K562 (cell line): ENCODE measurements around the gene ASIC5. TPM values are rescaled to one million over a fixed set of nuclear protein-coding genes. Genes with fewer than 3 reads are reported as not detected.

Experiments
- ATAC-seq: fragments of 200-7000 bp; cut with Tn5 transposase; 3 replicates; pipeline ENCODE4 v1.9.1; 2020; ENCODE audit warnings: moderate library complexity
- BruUV-seq: library from RNA; stranded (reverse); fragments of 400-500 nt; replicated peaks from 2 replicates; lab custom pipeline; 2021; lab: Mats Ljungman, UMichigan
- CTCF ChIA-PET: fragments of 300-600 bp; formaldehyde crosslinking; extraction: SDS; loops from one replicate; lab custom pipeline; 2021; ENCODE audit warnings: low intra/inter-chr PET ratio; lab: Yijun Ruan, JAX
- POLR2A ChIA-PET: fragments of 300-600, 350-650 bp; sonication (Branson Sonifier 250); formaldehyde crosslinking; extraction: SDS; loops from one replicate; lab custom pipeline; 2021; ENCODE audit warnings: antibody characterized with exemption, inconsistent platforms; lab: Yijun Ruan, JAX
- DNase-seq, 4 experiments: peaks; one replicate each; pipeline versions ENCODE4 v3.0.0 to v3.0.0-alpha.2; 2011 to 2018; ENCODE audit warnings: low spot score in 3 of 4, mixed read lengths in 3 of 4; ENCODE audit errors: extremely low read depth in 1 of 4
- FAIRE-seq: peaks from 2 replicates; lab custom pipeline; 2011; peaks lifted over from hg19 to GRCh38; lab: Jason Lieb, UNC
- H2AFZ ChIP-seq: 2 replicates; pipeline ENCODE4 v1.6.0; 2011; ENCODE audit warnings: low read depth, low read length, control low read depth, inconsistent platforms
- H3K27ac ChIP-seq: fragments of 200-600 bp; 3 replicates; pipeline ENCODE4 v1.8.0; 2011; ENCODE audit warnings: low read depth, mild to moderate bottlenecking, control low read depth, inconsistent platforms, low read length, moderate library complexity, mixed read lengths; ENCODE audit errors: extremely low read depth
- H3K27me3 ChIP-seq, 2 experiments: fragments of 300-600 bp in 1 of 2; 2 replicates in 1 of 2; 3 replicates in 1 of 2; pipeline versions ENCODE4 v1.6.0 to v1.8.0; 2011; ENCODE audit warnings: inconsistent platforms in 2 of 2, low read length in 2 of 2, mild to moderate bottlenecking in 1 of 2, mixed read lengths in 1 of 2, moderate library complexity in 1 of 2; ENCODE audit not compliant: control insufficient read depth in 2 of 2, insufficient read depth in 2 of 2
- H3K36me3 ChIP-seq: fragments of 300-600 bp; 3 replicates; pipeline ENCODE4 v1.8.0; 2011; ENCODE audit warnings: mild to moderate bottlenecking, low read length, inconsistent platforms; ENCODE audit not compliant: control insufficient read depth, insufficient read depth
- H3K4me1 ChIP-seq, 2 experiments: fragments of 200-600 bp in 1 of 2; replicated peaks in 1 of 2; 2 replicates in 1 of 2; 3 replicates in 1 of 2; pipeline versions ENCODE4 v1.5.1 to v1.8.0; 2011; ENCODE audit warnings: inconsistent platforms in 2 of 2, low read length in 2 of 2, mild to moderate bottlenecking in 1 of 2, mixed read lengths in 1 of 2, moderate library complexity in 1 of 2; ENCODE audit not compliant: control insufficient read depth in 2 of 2, insufficient read depth in 2 of 2
- H3K4me2 ChIP-seq: 2 replicates; pipeline ENCODE4 v1.6.1; 2011; ENCODE audit warnings: low read length, control low read depth, inconsistent platforms, mixed read lengths; ENCODE audit not compliant: insufficient read depth
- H3K4me3 ChIP-seq: fragments of 200-600 bp; sonication (generic), shearing (Covaris generic); 2 replicates; pipeline ENCODE4 v1.5.1; 2016; ENCODE audit warnings: control low read depth, inconsistent platforms
- H3K79me2 ChIP-seq: fragments of 200-600 bp; 3 replicates; pipeline ENCODE4 v1.8.0; 2011; ENCODE audit warnings: low read length, inconsistent platforms; ENCODE audit not compliant: control insufficient read depth, insufficient read depth
- H3K9ac ChIP-seq, 2 experiments: 2 replicates each; pipeline versions ENCODE4 v1.6.0 to v1.6.1; 2011; ENCODE audit warnings: low read depth in 2 of 2, low read length in 2 of 2, control low read depth in 1 of 2, inconsistent platforms in 1 of 2, mild to moderate bottlenecking in 1 of 2, mixed read lengths in 1 of 2; ENCODE audit not compliant: insufficient read depth in 1 of 2
- H3K9me1 ChIP-seq: one replicate; pipeline ENCODE4 v1.6.0; 2011; ENCODE audit warnings: inconsistent platforms, mild to moderate bottlenecking, low read length, moderate library complexity; ENCODE audit not compliant: control insufficient read depth, insufficient read depth
- H3K9me3 ChIP-seq: replicated peaks from 2 replicates; pipeline ENCODE4 v1.5.1; 2011; ENCODE audit warnings: low read depth, low read length, inconsistent platforms; ENCODE audit not compliant: control insufficient read depth, insufficient read depth
- H4K20me1 ChIP-seq: replicated peaks from 2 replicates; pipeline ENCODE4 v1.6.1; 2011; ENCODE audit warnings: low read length, inconsistent platforms, mixed read lengths; ENCODE audit not compliant: control insufficient read depth, insufficient read depth
- CSDE1 ChIP-seq, 2 experiments: fragments of 450-650 bp; IDR thresholded peaks; 2 replicates each; pipeline ENCODE4 v1.6.1; 2016; ENCODE audit warnings: mild to moderate bottlenecking in 1 of 2
- L3MBTL2 ChIP-seq: fragments of 450-650 bp; IDR thresholded peaks from 2 replicates; pipeline ENCODE4 v1.6.1; 2016; ENCODE audit warnings: mild to moderate bottlenecking, moderate library complexity
- MCM2 ChIP-seq: fragments of 450-650 bp; IDR thresholded peaks from 2 replicates; pipeline ENCODE4 v1.6.1; 2017; ENCODE audit warnings: low read depth, mild to moderate bottlenecking
- POLR3A ChIP-seq: IDR thresholded peaks from 2 replicates; pipeline ENCODE4 v1.6.1; 2011; ENCODE audit warnings: borderline replicate concordance, mild to moderate bottlenecking, moderate library complexity; ENCODE audit not compliant: insufficient read length, insufficient read depth; ENCODE audit errors: extremely low read depth
- WHSC1 ChIP-seq: IDR thresholded peaks from one replicate; pipeline ENCODE4 v1.6.1; 2012; ENCODE audit warnings: low read length, control low read depth, inconsistent platforms
- ZNF253 ChIP-seq: fragments of 250-450 bp; sonication (Bioruptor Pico); conservative IDR thresholded peaks from 2 replicates; pipeline ENCODE4 v1.6.1; 2021; ENCODE audit warnings: mild to moderate bottlenecking
- ZNF561 ChIP-seq: fragments of 450-650 bp; formaldehyde crosslinking; conservative IDR thresholded peaks from 2 replicates; pipeline ENCODE4 v1.4.0; 2020; ENCODE audit warnings: mild to moderate bottlenecking, moderate library complexity
- ZNF696 ChIP-seq: fragments of 250-450 bp; sonication (Bioruptor Pico); conservative IDR thresholded peaks from 2 replicates; pipeline ENCODE4 v1.4.0; 2020; ENCODE audit warnings: mild to moderate bottlenecking, moderate library complexity
- WGBS: fragments of 100-300 bp; shearing (Covaris generic); methylation state at CpG from one replicate; pipeline ENCODE4 v1.1.6; 2016; ENCODE audit warnings: low coverage, mixed read lengths; ENCODE audit not compliant: insufficient coverage; ENCODE audit errors: missing lambda C conversion rate; 5-methylcytosine and 5-hydroxymethylcytosine counted together
- in situ Hi-C: fragments of 300-500 bp; cut with MboI; formaldehyde crosslinking; loops from 4 replicates; pipeline ENCODE4 v1.15.0; 2018; ENCODE audit warnings: inconsistent platforms, mixed read lengths
- intact Hi-C: fragments of 100-400 bp; cut with micrococcal nuclease; formaldehyde crosslinking; loops from 2 replicates; pipeline ENCODE4 v1.14.2; 2022
- polyA plus RNA-seq, 8 experiments: library from polyadenylated mRNA; depleted of rRNA in 4 of 8; stranded (reverse) in 5 of 8; unstranded in 3 of 8; fragments of >200 nt; fragmentation: Nextera tagmentation in 2 of 8; fragmentation: Illumina TruSeq in 1 of 8; extraction: Ambion mirVana in 2 of 8; extraction: Trizol in 1 of 8; gene quantifications; 2 replicates each; pipeline versions ENCODE4 v1.2.1 to v1.2.3, GENCODE V29; 2011 to 2014; ENCODE audit warnings: inconsistent platforms in 1 of 8, missing spikeins in 1 of 8
- total RNA-seq, 7 experiments: library from RNA; depleted of rRNA in 6 of 7; stranded (reverse); fragments of >200 nt in 6 of 7; fragmentation: Illumina TruSeq in 2 of 7; extraction: Trizol in 2 of 7; gene quantifications; 2 replicates each; pipeline versions ENCODE4 v1.2.1 to v1.2.3, GENCODE V29; 2011 to 2021; ENCODE audit warnings: low replicate concordance in 1 of 7
- TF ChIP-seq, protein P1 (sequence below): conservative IDR thresholded peaks from 2 replicates; pipeline ENCODE4 v1.6.1; 2011; ENCODE audit warnings: low read depth, mild to moderate bottlenecking, low read length; ENCODE audit not compliant: control insufficient read depth

Gene ASIC5
- total and polyA plus RNA-seq, 9 of the 15 experiments (the other 6 are each of a cell fraction or from before 2014, with no cell fraction given): not detected

DNA sequence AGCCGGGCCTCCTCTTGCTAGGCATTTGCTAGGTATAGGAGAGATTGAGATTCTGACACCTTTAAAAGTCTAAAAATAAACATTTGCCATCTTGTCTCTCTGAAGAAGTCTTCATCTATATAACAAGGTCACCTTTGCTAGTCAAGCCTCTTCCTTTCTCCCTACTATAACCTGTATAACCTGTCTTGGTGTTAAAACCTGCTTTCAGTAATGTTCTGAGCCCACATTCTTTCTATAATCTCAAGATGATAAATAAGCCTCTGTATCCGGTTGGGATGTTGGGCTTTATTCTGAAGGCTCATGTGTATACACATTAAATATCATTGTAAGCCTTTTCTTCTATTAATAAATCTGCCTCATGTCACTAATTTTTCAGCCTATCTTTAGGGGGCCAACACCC lies 10.2 kb downstream of the ASIC5 start:
- H3K4me1 ChIP-seq: no peaks in the 10 kb centered on the region
- H3K27ac ChIP-seq: no peak overlapping the region
- intact Hi-C loops (no loop called here), in situ Hi-C loops (no loop called here)
- H2AFZ ChIP-seq: no peak overlapping the region
- WGBS: 0% methylated on average over 2 of the region's 2 CpGs
- POLR2A ChIA-PET: no interaction called here
- no peaks in the 10 kb centered on the region for H3K79me2 ChIP-seq
- no peak for DNase-seq
- no peak overlapping the region for H3K9ac ChIP-seq
- no peaks in the 10 kb centered on the region for H3K27me3 ChIP-seq
- no peaks in the 10 kb centered on the region for H3K36me3 ChIP-seq
- H4K20me1 ChIP-seq: no peaks in the 10 kb centered on the region
- H3K4me2 ChIP-seq: no peak overlapping the region
- no TSS peak for BruUV-seq
- CTCF ChIA-PET: no interaction called here
- ATAC-seq: no peak
- H3K9me3 ChIP-seq: no peaks in the 10 kb centered on the region; the same call in 1 of the 2 replicates
- H3K9me1 ChIP-seq: no peaks in the 10 kb centered on the region
- TF ChIP-seq CSDE1 (IDR thresholded peaks at IDR 0.05) (no peak), L3MBTL2 (no peak), WHSC1 (no peak), ZNF561 (CRISPR knock-in tag) (no peak), MCM2 (no peak), POLR3A (no peak), ZNF696 (CRISPR knock-in tag) (no peak), ZNF253 (CRISPR knock-in tag) (no peak)
- TF ChIP-seq, protein P1, sequence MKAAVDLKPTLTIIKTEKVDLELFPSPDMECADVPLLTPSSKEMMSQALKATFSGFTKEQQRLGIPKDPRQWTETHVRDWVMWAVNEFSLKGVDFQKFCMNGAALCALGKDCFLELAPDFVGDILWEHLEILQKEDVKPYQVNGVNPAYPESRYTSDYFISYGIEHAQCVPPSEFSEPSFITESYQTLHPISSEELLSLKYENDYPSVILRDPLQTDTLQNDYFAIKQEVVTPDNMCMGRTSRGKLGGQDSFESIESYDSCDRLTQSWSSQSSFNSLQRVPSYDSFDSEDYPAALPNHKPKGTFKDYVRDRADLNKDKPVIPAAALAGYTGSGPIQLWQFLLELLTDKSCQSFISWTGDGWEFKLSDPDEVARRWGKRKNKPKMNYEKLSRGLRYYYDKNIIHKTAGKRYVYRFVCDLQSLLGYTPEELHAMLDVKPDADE: no peak
- no peak overlapping the region for H3K4me3 ChIP-seq
- FAIRE-seq: no peak
